IPS-18c (cell line): ENCODE measurements around the gene STRAP.
"Not testable (repeated sequence)": the region's sequence is repeated elsewhere in the genome, so short reads cannot be mapped to it uniquely, and the experiment has no call there.

ENCODE experiments used
- H3K4me3 ChIP-seq: 2 replicates; pipeline ENCODE4 v1.7.0; 2013; ENCODE audit warnings: low read depth, mild to moderate bottlenecking, low read length, moderate library complexity; ENCODE audit not compliant: insufficient read depth
- H3K9me3 ChIP-seq: one replicate; pipeline ENCODE4 v1.6.1; 2013; ENCODE audit warnings: mild to moderate bottlenecking, low read length, moderate library complexity; ENCODE audit not compliant: control insufficient read depth, insufficient read depth

The STRAP gene

DNA sequence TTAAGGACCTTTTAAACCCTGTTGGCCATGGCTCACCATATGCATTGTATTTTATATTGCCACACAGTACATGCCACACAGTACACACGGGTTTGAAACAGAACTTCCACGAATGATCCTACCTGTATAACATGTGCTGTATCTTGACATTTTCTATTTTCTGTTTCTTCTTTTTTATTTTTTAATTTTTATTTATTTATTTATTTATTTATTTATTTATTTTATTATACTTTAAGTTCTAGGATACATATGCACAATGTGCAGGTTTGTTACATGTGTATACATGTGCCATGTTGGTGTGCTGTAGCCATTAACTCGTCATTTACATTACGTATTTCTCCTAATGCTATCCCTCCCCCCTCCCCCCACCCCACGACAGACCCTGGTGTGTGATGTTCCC, 61.3 kb downstream of the STRAP start:
- H3K9me3 ChIP-seq, H3K4me3 ChIP-seq: not testable (repeated sequence)

- not testable (repeated sequence) for H3K4me3 ChIP-seq, H3K9me3 ChIP-seq
Observed at GRCh38 chr12:15948461-15948860, 66.3 kb downstream of the STRAP start.
